ENCODE measurements around the gene BTBD7. TPM values are rescaled to one million over a fixed set of nuclear protein-coding genes. Genes with fewer than 3 reads are reported as not detected.
A peak's percentile ranks its signal among the peaks of the same experiment; 100 is the strongest.

BTBD7 gene
- total and polyA plus RNA-seq, 9 of the 15 experiments (the other 6 are each of a cell fraction or from before 2014, with no cell fraction given) = 2.5 to 12.9 (median 6.2) TPM

DNA sequence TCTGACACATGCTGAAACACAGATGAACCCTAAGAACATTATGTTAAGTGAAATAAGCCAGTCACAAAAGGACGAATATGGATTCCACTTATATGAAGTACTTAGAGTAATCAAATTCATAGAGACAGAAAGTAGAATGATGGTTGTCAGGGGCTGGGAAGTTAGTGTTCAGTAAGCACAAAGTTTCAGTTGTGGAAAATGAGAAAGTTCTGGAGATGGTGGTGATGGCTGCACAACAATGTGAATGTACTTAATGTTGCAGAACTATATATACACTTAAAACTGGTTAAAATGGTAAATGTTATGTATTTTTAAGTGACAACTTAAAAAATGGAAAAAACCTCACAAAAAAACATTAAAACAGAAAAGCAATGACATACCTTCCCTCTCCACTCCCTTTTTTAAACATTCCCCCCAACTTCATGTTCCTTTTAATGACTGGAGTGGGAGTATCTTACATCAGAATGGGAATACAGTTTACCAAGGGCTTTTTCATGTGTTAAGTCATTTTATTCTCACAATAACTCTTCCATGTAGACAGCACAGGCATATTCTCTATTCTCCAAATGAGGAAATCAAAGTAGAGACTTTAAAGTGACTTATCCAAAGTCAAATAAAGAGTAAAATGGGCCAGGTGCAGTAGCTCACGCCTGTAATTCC lies 24.0 kb downstream of the BTBD7 start:
- Histone ChIP-seq H3K9ac (ENCODE audit: insufficient read depth in 1 of 2, low read depth in 2 of 2, low read length in 2 of 2) (no peak overlapping the region), H3K9me3 (replicated peaks; ENCODE audit: control insufficient read depth, insufficient read depth, low read depth, low read length) (no peaks in the 10 kb centered on the region), H3K27me3 (ENCODE audit: control insufficient read depth in 2 of 2, insufficient read depth in 2 of 2, low read length in 2 of 2) (no peaks in the 10 kb centered on the region), H4K20me1 (replicated peaks; ENCODE audit: control insufficient read depth, insufficient read depth, low read length) (no peaks in the 10 kb centered on the region; the same call in 1 of the 2 replicates), H3K36me3 (ENCODE audit: control insufficient read depth, insufficient read depth, low read length) (no peaks in the 10 kb centered on the region), H3K27ac (ENCODE audit: extremely low read depth, low read depth, low read length) (no peak overlapping the region), H3K79me2 (ENCODE audit: control insufficient read depth, insufficient read depth, low read length) (peaks cover 59% of the 10 kb centered on the region), H3K4me3 (no peak overlapping the region), H3K4me2 (ENCODE audit: insufficient read depth, low read length) (no peak overlapping the region), H3K4me1 (replicated peaks in 1 of 2; ENCODE audit: control insufficient read depth in 2 of 2, insufficient read depth in 2 of 2, low read length in 2 of 2) (peaks cover 0 to 18% of the 10 kb centered on the region in 2 experiments; a peak in 4 of 5 replicates), H2AFZ (ENCODE audit: low read depth, low read length) (no peak overlapping the region), H3K9me1 (ENCODE audit: control insufficient read depth, insufficient read depth, low read length) (no peaks in the 10 kb centered on the region)
- no TSS peak for BruUV-seq (replicated peaks)
- CTCF ChIA-PET (ENCODE audit: low intra/inter-chr PET ratio) = no interaction called here
- POLR2A ChIA-PET = interaction anchor here (1.5 kb wide), 2 partner anchors 9 to 14 kb away, joined by 5 to 11 read pairs; no protein-coding TSS in a partner anchor
- intact Hi-C loops (cut with micrococcal nuclease) (no loop called here), in situ Hi-C loops (cut with MboI) (no loop called here)
- 60% methylated on average over 2 of the region's 2 CpGs for WGBS (ENCODE audit: insufficient coverage, low coverage, missing lambda C conversion rate)
- no peak for ATAC-seq
- TF ChIP-seq ZNF507 (tag; conservative IDR thresholded peaks at IDR 0.05) = no peak
- no peak for TF ChIP-seq DMBX1 (CRISPR knock-in tag; IDR thresholded peaks at IDR 0.05; ENCODE audit: borderline replicate concordance)
- TF ChIP-seq SMARCA5 (IDR thresholded peaks at IDR 0.05) = no peak
- no peak for DNase-seq (ENCODE audit: extremely low read depth in 1 of 4, low spot score in 3 of 4)
- FAIRE-seq = no peak

DNA sequence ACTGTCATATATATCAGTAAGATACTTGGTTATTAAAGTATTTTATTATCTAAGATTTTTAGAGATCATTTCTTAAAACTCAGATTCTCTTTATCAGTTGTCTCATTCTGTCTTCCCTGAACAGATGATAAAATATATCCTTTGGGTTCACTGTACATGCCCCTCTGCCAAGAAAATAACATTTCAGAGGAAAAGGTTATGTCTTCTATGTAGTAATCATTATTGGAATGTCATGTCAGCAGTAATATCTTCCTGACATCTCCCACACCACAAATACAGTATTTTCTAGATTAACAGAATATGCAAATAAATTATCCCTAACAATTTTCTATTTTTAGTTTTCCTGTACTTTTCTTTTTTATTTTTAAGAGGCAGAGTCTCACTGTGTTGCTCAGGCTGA lies 26.0 kb downstream of the BTBD7 start:
- H3K27me3 ChIP-seq (ENCODE audit: control insufficient read depth in 2 of 2, insufficient read depth in 2 of 2, low read length in 2 of 2) = no peaks in the 10 kb centered on the region
- H3K36me3 ChIP-seq (ENCODE audit: control insufficient read depth, insufficient read depth, low read length) = no peaks in the 10 kb centered on the region
- in situ Hi-C loops (cut with MboI) = no loop called here
- H3K27ac ChIP-seq (ENCODE audit: extremely low read depth, low read depth, low read length) = no peak overlapping the region
- H3K9ac ChIP-seq (ENCODE audit: insufficient read depth in 1 of 2, low read depth in 2 of 2, low read length in 2 of 2) = no peak overlapping the region; a peak in 1 of 4 replicates
- H3K79me2 ChIP-seq (ENCODE audit: control insufficient read depth, insufficient read depth, low read length) = peaks cover 61% of the 10 kb centered on the region
- ATAC-seq = no peak
- no peak overlapping the region for H3K4me2 ChIP-seq (ENCODE audit: insufficient read depth, low read length)
- peaks cover 0 to 27% of the 10 kb centered on the region in 2 experiments; a peak in 4 of 5 replicates for H3K4me1 ChIP-seq (replicated peaks in 1 of 2; ENCODE audit: control insufficient read depth in 2 of 2, insufficient read depth in 2 of 2, low read length in 2 of 2)
- intact Hi-C loops (cut with micrococcal nuclease) = no loop called here
- no TSS peak for BruUV-seq (replicated peaks)
- no peaks in the 10 kb centered on the region for H3K9me3 ChIP-seq (replicated peaks; ENCODE audit: control insufficient read depth, insufficient read depth, low read depth, low read length)
- TF ChIP-seq, protein P1, sequence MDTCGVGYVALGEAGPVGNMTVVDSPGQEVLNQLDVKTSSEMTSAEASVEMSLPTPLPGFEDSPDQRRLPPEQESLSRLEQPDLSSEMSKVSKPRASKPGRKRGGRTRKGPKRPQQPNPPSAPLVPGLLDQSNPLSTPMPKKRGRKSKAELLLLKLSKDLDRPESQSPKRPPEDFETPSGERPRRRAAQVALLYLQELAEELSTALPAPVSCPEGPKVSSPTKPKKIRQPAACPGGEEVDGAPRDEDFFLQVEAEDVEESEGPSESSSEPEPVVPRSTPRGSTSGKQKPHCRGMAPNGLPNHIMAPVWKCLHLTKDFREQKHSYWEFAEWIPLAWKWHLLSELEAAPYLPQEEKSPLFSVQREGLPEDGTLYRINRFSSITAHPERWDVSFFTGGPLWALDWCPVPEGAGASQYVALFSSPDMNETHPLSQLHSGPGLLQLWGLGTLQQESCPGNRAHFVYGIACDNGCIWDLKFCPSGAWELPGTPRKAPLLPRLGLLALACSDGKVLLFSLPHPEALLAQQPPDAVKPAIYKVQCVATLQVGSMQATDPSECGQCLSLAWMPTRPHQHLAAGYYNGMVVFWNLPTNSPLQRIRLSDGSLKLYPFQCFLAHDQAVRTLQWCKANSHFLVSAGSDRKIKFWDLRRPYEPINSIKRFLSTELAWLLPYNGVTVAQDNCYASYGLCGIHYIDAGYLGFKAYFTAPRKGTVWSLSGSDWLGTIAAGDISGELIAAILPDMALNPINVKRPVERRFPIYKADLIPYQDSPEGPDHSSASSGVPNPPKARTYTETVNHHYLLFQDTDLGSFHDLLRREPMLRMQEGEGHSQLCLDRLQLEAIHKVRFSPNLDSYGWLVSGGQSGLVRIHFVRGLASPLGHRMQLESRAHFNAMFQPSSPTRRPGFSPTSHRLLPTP (IDR thresholded peaks at IDR 0.05; ENCODE audit: borderline replicate concordance, extremely low read depth, insufficient read length) = no peak
- TF ChIP-seq C11orf30 (IDR thresholded peaks at IDR 0.05; ENCODE audit: low read depth) (peak; percentile 36; the same call in 1 of the 2 replicates), ZNF316 (IDR thresholded peaks at IDR 0.05) (peak; percentile 68), ZNF780A (CRISPR knock-in tag; IDR thresholded peaks at IDR 0.05) (no peak), ILK (tag; IDR thresholded peaks at IDR 0.05; ENCODE audit: borderline replicate concordance, low read depth) (no peak), SLC30A9 (CRISPR knock-in tag; IDR thresholded peaks at IDR 0.05) (no peak), CBFA2T2 (conservative IDR thresholded peaks at IDR 0.05) (no peak)
- POLR2A ChIA-PET = no interaction called here
- DNase-seq (ENCODE audit: extremely low read depth in 1 of 4, low spot score in 3 of 4) = no peak
- H2AFZ ChIP-seq (ENCODE audit: low read depth, low read length) = no peak overlapping the region
- no peaks in the 10 kb centered on the region for H3K9me1 ChIP-seq (ENCODE audit: control insufficient read depth, insufficient read depth, low read length)
- CTCF ChIA-PET (ENCODE audit: low intra/inter-chr PET ratio) = interaction anchor here (0.9 kb wide), 1 partner anchor 73 kb away, joined by 3 read pairs; no protein-coding TSS in a partner anchor
- no peak for FAIRE-seq
- H4K20me1 ChIP-seq (replicated peaks; ENCODE audit: control insufficient read depth, insufficient read depth, low read length) = no peaks in the 10 kb centered on the region; the same call in 1 of the 2 replicates
- no peak overlapping the region for H3K4me3 ChIP-seq

Measured in K562 (cell line).